ENCODE data around the gene NOC4L. TPM values are rescaled to one million over a fixed set of nuclear protein-coding genes. Genes with fewer than 3 reads are reported as not detected.

NOC4L gene
- total RNA-seq, 1 donor from 2014 or later, result 16.5 TPM

DNA sequence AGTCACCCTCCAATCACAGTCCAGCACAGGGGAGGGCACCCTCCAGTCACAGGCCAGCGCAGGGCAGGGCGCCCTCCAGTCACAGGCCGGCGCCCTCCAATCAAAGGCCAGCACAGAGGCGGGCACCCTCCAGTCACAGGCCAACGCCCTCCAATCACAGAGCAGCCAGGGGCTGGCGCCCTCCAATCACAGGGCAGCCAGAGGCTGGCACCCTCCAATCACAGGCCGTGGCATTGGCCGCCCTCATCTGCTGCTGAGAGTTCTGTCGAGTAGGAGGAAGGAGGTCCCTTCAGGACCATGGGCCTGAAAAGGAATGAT lies 26.7 kb upstream of the NOC4L start:
- DNase-seq, result no peak
- TF ChIP-seq, protein P1, sequence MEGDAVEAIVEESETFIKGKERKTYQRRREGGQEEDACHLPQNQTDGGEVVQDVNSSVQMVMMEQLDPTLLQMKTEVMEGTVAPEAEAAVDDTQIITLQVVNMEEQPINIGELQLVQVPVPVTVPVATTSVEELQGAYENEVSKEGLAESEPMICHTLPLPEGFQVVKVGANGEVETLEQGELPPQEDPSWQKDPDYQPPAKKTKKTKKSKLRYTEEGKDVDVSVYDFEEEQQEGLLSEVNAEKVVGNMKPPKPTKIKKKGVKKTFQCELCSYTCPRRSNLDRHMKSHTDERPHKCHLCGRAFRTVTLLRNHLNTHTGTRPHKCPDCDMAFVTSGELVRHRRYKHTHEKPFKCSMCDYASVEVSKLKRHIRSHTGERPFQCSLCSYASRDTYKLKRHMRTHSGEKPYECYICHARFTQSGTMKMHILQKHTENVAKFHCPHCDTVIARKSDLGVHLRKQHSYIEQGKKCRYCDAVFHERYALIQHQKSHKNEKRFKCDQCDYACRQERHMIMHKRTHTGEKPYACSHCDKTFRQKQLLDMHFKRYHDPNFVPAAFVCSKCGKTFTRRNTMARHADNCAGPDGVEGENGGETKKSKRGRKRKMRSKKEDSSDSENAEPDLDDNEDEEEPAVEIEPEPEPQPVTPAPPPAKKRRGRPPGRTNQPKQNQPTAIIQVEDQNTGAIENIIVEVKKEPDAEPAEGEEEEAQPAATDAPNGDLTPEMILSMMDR (IDR thresholded peaks at IDR 0.05), result no peak
- Histone ChIP-seq H3K27ac (no peak overlapping the region), H3K9me3 (no peaks in the 10 kb centered on the region), H3K4me1 (no peaks in the 10 kb centered on the region), H3K4me3 (no peak overlapping the region), H3K36me3 (peaks cover 61% of the 10 kb centered on the region), H3K27me3 (no peaks in the 10 kb centered on the region)
- intact Hi-C loops (cut with DNase I), result no loop called here
- ATAC-seq, result peak; percentile 16

DNA sequence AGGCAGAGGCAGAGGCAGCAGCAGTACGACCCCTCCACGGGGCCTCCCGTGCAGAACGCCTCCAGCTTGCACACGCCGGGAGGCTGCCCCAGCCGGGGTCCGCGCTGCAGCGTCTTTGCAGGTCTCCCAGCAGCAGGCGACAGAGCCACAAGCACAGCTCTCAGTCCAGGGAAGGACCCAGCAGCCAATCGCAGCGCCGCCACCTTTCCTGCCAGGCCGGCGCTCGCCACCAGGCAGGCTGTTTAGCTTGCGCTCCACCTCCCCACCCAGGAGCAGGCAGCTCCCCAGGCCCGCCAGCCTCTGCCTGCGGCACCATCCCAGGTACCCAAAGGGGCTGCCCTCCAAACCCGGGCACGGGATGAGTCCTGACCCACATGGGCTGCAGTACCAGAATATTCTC lies 25.4 kb upstream of the NOC4L start:
- no peak overlapping the region for H3K27ac ChIP-seq
- peaks cover 60% of the 10 kb centered on the region for H3K36me3 ChIP-seq
- intact Hi-C loops (cut with DNase I), result no loop called here
- no peaks in the 10 kb centered on the region for H3K9me3 ChIP-seq
- DNase-seq (no peak), ATAC-seq (no peak)
- H3K27me3 ChIP-seq, result no peaks in the 10 kb centered on the region
- H3K4me3 ChIP-seq, result no peak overlapping the region
- TF ChIP-seq, protein P1 (IDR thresholded peaks at IDR 0.05), result no peak
- no peaks in the 10 kb centered on the region for H3K4me1 ChIP-seq

DNA sequence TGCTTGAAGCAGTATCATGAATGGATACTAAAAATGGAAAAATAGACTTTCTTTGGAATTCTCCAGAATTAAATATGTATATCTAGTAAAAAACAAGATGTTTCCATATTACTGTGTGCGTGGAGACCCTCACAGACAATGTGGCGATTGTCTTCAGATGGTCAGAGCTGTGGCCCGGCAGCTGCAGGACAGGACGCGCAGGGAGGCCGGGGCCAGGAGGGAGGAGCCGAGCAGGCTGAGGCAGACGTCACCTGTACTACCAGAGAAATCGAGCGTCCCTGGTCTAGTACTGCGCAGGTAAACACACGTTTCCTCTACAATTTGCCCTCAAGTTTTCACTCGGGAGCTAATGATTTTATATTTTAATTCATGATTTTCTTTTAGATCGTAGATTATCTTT lies 23.0 kb upstream of the NOC4L start:
- no peak overlapping the region for H3K27ac ChIP-seq
- ATAC-seq, result no peak
- no peak for DNase-seq
- no peaks in the 10 kb centered on the region for H3K4me1 ChIP-seq
- H3K27me3 ChIP-seq, result no peaks in the 10 kb centered on the region
- intact Hi-C loops (cut with DNase I), result no loop called here
- no peak overlapping the region for H3K4me3 ChIP-seq
- H3K36me3 ChIP-seq, result peaks cover 51% of the 10 kb centered on the region
- TF ChIP-seq, protein P1 (IDR thresholded peaks at IDR 0.05), result no peak
- no peaks in the 10 kb centered on the region for H3K9me3 ChIP-seq

DNA sequence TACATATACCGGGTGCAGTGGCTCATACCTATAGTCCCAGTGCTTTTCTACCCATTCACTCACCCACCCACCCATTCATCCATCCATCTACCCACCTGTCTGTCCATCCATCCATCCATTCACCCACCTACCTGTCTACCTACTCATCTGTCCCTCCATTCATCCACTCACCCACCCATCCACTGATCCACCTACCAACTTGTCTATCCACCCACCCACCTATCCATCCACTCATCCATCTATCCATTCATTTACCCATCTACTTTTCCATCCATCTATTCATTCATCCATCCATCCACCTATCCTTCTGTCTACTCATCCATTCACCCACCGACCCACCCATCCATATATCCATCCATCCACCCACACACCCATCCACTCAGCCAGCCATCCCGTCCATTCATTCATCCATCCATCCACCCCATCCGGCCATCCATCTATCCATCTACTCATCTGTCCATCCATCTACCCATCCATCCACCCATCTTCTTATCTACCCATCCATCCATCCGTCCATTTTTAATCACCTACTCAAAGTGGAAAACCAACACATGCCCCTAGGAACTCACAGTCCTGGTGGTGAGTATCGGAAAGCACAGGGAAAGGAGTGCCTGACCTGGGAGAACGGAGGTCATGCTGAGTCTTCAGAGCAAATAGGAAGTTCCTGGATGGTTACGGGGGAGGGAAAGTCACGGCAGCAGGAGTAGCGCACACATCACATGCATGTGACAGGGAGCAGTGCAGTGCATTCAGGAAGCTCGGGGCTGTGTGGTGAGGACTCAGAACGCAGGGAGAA lies 20.1 kb upstream of the NOC4L start:
- ATAC-seq (no peak), DNase-seq (no peak)
- intact Hi-C loops (cut with DNase I), result no loop called here
- H3K27me3 ChIP-seq, result no peaks in the 10 kb centered on the region
- no peak overlapping the region for H3K4me3 ChIP-seq
- no peaks in the 10 kb centered on the region for H3K4me1 ChIP-seq
- H3K36me3 ChIP-seq, result peaks cover 59% of the 10 kb centered on the region
- H3K27ac ChIP-seq, result no peak overlapping the region
- TF ChIP-seq, protein P1 (IDR thresholded peaks at IDR 0.05), result no peak
- no peaks in the 10 kb centered on the region for H3K9me3 ChIP-seq

DNA sequence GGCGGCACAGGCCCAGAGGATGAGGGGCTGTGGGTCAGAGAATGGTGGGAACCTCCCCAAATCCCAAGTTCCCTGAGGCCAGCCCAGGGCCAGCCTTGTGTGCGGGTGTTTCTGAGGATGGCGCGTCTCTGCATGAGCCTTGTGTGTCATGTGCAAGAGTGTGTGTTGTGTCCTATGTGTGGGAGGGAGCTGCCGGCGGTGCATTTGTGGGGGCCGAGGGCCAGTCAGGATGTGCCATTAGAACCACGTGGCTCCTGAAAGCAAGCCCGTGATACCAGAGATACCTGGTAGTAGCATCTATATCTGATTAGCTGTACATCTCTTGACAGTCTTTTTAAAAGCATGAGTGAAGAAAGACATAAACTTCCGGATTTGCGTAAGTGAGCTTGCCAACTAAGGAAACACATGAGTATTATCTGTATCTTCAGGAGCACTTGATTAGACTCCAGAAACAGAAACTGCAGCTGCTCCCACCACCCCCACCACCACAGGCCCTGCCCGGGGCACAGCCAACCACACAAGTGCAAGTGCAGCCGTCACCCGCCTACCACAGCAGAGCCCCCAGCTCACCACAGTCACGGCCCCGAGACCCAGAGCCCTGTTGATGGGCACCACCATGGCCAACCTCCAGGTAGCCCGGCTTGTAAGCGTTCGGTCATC lies 19.4 kb upstream of the NOC4L start:
- H3K4me3 ChIP-seq, result no peak overlapping the region
- ATAC-seq (peak; percentile 36), DNase-seq (peak; percentile 47)
- no peaks in the 10 kb centered on the region for H3K4me1 ChIP-seq
- peaks cover 57% of the 10 kb centered on the region for H3K36me3 ChIP-seq
- TF ChIP-seq, protein P1 (IDR thresholded peaks at IDR 0.05), result no peak
- no peaks in the 10 kb centered on the region for H3K9me3 ChIP-seq
- intact Hi-C loops (cut with DNase I), result no loop called here
- no peak overlapping the region for H3K27ac ChIP-seq
- H3K27me3 ChIP-seq, result no peaks in the 10 kb centered on the region
